Subcutaneous adipose tissue (tissue), 4 donors: ENCODE measurements around the gene MGRN1. TPM values are rescaled to one million over a fixed set of nuclear protein-coding genes. Genes with fewer than 3 reads are reported as not detected.

Experiments
- CTCF ChIP-seq: fragments of 450-650 bp; IDR thresholded peaks from one replicate; pipeline ENCODE4 v1.5.1; 2016; ENCODE audit warnings: low read depth, mild to moderate bottlenecking, control low read depth, antibody characterized with exemption, moderate library complexity
- total RNA-seq, 4 donors: library from RNA; depleted of rRNA; stranded (reverse); fragments of >200 nt; gene quantifications; one replicate each; pipeline ENCODE4 v1.1.0, GENCODE V29; 2016

MGRN1 gene
- total RNA-seq, 4 donors from 2014 or later: 21.2 to 44.5 (median 25.2) TPM

DNA sequence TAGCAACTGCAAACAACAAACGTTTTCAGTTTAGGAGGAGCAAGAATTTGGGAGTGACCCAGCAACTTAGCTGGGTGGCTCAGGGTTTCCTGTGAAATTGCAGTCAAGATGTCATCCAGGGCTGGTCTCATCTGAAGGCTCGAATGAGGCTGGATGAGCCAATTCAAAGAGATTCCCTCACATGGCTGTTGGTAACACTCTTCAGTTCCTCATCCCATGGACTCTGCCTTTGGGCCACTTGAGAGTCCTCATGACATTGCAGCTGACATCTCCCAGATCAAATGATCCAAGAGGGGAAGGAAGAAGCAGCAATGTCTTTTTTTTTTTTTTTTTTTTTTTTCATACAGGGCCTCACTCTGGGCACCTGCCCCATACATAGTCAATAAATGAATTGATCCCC is 36.2 kb upstream of the MGRN1 start:
- no peak for TF ChIP-seq CTCF

DNA sequence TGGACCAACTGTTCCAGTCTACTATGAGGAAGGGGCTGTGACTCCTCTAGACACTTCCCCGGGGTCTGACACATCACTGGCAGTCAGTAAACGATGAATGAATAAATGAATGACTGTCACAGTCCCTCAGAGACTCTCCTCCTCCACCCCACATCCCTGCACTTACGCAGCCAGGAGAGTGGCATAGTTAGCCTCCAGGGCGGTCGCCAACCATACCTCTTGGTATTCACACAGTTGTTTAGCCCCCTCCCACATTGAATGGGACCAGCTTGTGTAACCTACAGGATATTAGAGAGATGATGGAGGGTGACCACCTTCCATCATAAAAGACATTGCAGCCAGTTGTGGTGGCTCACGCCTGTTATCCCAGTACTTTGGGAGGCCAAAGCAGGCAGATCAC is 35.7 kb upstream of the MGRN1 start:
- TF ChIP-seq CTCF: no peak

DNA sequence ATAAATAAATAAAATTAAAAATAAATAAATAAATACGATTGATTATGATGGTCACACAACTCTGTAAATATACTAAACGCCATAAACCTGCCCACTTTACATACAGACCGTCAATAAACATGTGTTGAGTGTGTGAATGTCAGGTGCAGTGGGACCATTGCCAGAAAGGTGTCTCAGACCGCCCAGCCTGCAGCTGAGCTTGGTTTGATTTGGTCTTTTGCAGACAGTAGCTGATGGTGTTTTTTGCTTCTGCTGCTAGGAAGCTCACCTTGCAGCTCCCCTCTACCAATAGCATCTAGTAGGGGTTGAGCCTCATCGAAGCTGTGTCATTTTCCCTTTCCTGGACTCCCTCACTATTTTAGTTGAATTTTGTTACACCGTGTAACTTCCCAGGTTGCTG is 33.4 kb upstream of the MGRN1 start:
- TF ChIP-seq CTCF: no peak

GRCh38 chr16:4591706-4592470 is 32.7 kb upstream of the MGRN1 start:
- TF ChIP-seq CTCF: no peak

DNA sequence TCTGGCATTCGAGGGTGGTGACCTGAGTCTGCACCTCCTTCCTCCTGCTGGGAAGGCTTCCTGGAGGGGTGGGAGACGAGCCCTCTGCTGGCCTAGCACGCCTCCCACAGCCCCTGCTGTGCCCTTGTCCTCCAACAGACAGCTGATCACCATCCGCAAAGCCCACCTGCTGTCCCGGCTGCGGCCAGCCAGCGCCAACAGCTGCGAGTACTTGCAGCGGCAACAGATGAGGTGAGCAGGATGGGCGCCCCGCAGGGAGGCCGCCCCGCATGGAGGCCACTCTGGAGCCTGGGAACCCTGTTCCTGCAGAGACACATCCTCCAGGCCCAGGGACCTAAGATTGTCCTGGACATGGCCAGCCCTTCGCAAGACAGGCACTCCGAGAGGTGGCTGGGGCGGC is 31.5 kb upstream of the MGRN1 start:
- no peak for TF ChIP-seq CTCF

GRCh38 chr16:4594433-4595410 is 29.9 kb upstream of the MGRN1 start:
- no peak for TF ChIP-seq CTCF

- TF ChIP-seq CTCF: no peak
These were observed 27.5 kb upstream of the MGRN1 start for GRCh38 chr16:4597174-4597573.
